Measurements from ENCODE around the gene SCAF4.
A peak's percentile ranks its signal among the peaks of the same experiment; 100 is the strongest.

SCAF4 gene

GRCh38 chr21:31659536-31660258 is 72.2 kb downstream of the SCAF4 start, which contains the start of gene SOD1:
SOD1 (plus strand) TSS chr21:31659693; CDS start chr21:31659770, 77 bp downstream.
- TF ChIP-seq TAF1 (IDR thresholded peaks at IDR 0.05; ENCODE audit: low read depth): peak; percentile 58; the same call in 1 of the 2 replicates
- peak; percentile 92 for TF ChIP-seq MAX (IDR thresholded peaks at IDR 0.05)
- TF ChIP-seq EP300 (IDR thresholded peaks at IDR 0.05; ENCODE audit: borderline replicate concordance): 0 out of 2 replicates have a peak, but pooled peaks have one; percentile 21
- TF ChIP-seq FOXM1 (IDR thresholded peaks at IDR 0.05; ENCODE audit: borderline replicate concordance, low read depth): no peak
- TF ChIP-seq ZBTB7A (IDR thresholded peaks at IDR 0.05; ENCODE audit: low read depth): no peak
- no peak for TF ChIP-seq USF1 (IDR thresholded peaks at IDR 0.05)
- peak; percentile 74 for TF ChIP-seq YY1 (IDR thresholded peaks at IDR 0.05; ENCODE audit: low read depth)

- TF ChIP-seq NFIC (IDR thresholded peaks at IDR 0.05): no peak
- TF ChIP-seq FOXM1 (IDR thresholded peaks at IDR 0.05; ENCODE audit: borderline replicate concordance, low read depth): no peak
- TF ChIP-seq TAF1 (IDR thresholded peaks at IDR 0.05; ENCODE audit: low read depth): no peak
- no peak for TF ChIP-seq CEBPB (IDR thresholded peaks at IDR 0.05)
- no peak for TF ChIP-seq YY1 (IDR thresholded peaks at IDR 0.05; ENCODE audit: low read depth)
- no peak for TF ChIP-seq EGR1 (IDR thresholded peaks at IDR 0.05)
- TF ChIP-seq RAD21 (IDR thresholded peaks at IDR 0.05; ENCODE audit: low read depth): no peak
- no peak for TF ChIP-seq REST (IDR thresholded peaks at IDR 0.05; ENCODE audit: low read depth)
- no peak for TF ChIP-seq CREB1 (IDR thresholded peaks at IDR 0.05; ENCODE audit: low read depth)
- no peak for TF ChIP-seq TCF12 (IDR thresholded peaks at IDR 0.05; ENCODE audit: low read depth)
- no peak for TF ChIP-seq USF1 (IDR thresholded peaks at IDR 0.05)
- TF ChIP-seq TEAD4 (IDR thresholded peaks at IDR 0.05): no peak
- TF ChIP-seq ZBTB7A (IDR thresholded peaks at IDR 0.05; ENCODE audit: low read depth): no peak
Measured at GRCh38 chr21:31659286-31659535, 72.7 kb downstream of the SCAF4 start.

- TF ChIP-seq EGR1 (IDR thresholded peaks at IDR 0.05) (no peak), CEBPB (IDR thresholded peaks at IDR 0.05) (no peak)
Measured at GRCh38 chr21:31658053-31658452, 73.9 kb downstream of the SCAF4 start.

GRCh38 chr21:31656199-31657095 is 75.5 kb downstream of the SCAF4 start:
- TF ChIP-seq CEBPB (IDR thresholded peaks at IDR 0.05): no peak
- TF ChIP-seq USF1 (IDR thresholded peaks at IDR 0.05): no peak
- TF ChIP-seq EP300 (IDR thresholded peaks at IDR 0.05; ENCODE audit: borderline replicate concordance): no peak
- TF ChIP-seq FOXM1 (IDR thresholded peaks at IDR 0.05; ENCODE audit: borderline replicate concordance, low read depth): no peak
- TF ChIP-seq TEAD4 (IDR thresholded peaks at IDR 0.05): no peak

GRCh38 chr21:31654340-31654739 is 77.6 kb downstream of the SCAF4 start:
- TF ChIP-seq REST (IDR thresholded peaks at IDR 0.05; ENCODE audit: low read depth) (no peak), YY1 (IDR thresholded peaks at IDR 0.05; ENCODE audit: low read depth) (no peak), FOXM1 (IDR thresholded peaks at IDR 0.05; ENCODE audit: borderline replicate concordance, low read depth) (no peak), USF1 (IDR thresholded peaks at IDR 0.05) (no peak), ZBTB7A (IDR thresholded peaks at IDR 0.05; ENCODE audit: low read depth) (no peak), EP300 (IDR thresholded peaks at IDR 0.05; ENCODE audit: borderline replicate concordance) (no peak), TEAD4 (IDR thresholded peaks at IDR 0.05) (no peak), CEBPB (IDR thresholded peaks at IDR 0.05) (no peak), RAD21 (IDR thresholded peaks at IDR 0.05; ENCODE audit: low read depth) (no peak), NFIC (IDR thresholded peaks at IDR 0.05) (no peak)
